ENCODE measurements around the gene TRRAP. TPM values are rescaled to one million over a fixed set of nuclear protein-coding genes. Genes with fewer than 3 reads are reported as not detected.

The TRRAP gene
- total RNA-seq, 1 experiment from 2014 or later = 55.4 TPM

GRCh38 chr7:98997846-98998245 lies 119.5 kb downstream of the TRRAP start:
- TF ChIP-seq, protein P1, sequence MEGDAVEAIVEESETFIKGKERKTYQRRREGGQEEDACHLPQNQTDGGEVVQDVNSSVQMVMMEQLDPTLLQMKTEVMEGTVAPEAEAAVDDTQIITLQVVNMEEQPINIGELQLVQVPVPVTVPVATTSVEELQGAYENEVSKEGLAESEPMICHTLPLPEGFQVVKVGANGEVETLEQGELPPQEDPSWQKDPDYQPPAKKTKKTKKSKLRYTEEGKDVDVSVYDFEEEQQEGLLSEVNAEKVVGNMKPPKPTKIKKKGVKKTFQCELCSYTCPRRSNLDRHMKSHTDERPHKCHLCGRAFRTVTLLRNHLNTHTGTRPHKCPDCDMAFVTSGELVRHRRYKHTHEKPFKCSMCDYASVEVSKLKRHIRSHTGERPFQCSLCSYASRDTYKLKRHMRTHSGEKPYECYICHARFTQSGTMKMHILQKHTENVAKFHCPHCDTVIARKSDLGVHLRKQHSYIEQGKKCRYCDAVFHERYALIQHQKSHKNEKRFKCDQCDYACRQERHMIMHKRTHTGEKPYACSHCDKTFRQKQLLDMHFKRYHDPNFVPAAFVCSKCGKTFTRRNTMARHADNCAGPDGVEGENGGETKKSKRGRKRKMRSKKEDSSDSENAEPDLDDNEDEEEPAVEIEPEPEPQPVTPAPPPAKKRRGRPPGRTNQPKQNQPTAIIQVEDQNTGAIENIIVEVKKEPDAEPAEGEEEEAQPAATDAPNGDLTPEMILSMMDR (IDR thresholded peaks at IDR 0.05; ENCODE audit: insufficient read depth in 1 of 2, low read depth in 1 of 2, low read length in 1 of 2, severe bottlenecking in 1 of 2, unreplicated experiment in 1 of 2) = no peak
- no peaks in the 10 kb centered on the region for H3K9me3 Mint-ChIP-seq (ENCODE audit: unreplicated experiment)
- no peaks in the 10 kb centered on the region for H3K4me1 Mint-ChIP-seq (ENCODE audit: low read depth, unreplicated experiment)
- intact Hi-C loops (cut with micrococcal nuclease; ENCODE audit: unreplicated experiment) = no loop called here
- no peak for DNase-seq
- H3K36me3 ChIP-seq (ENCODE audit: control insufficient read depth, insufficient read depth, low read length) = 0 out of 2 replicates have a peak, but pooled peaks cover 3% of the 10 kb centered on the region
- no peaks in the 10 kb centered on the region for H3K27me3 Mint-ChIP-seq (ENCODE audit: insufficient read depth, unreplicated experiment)
- CTCF ChIA-PET = no interaction called here
- POLR2A ChIA-PET = no interaction called here
- H3K4me1 ChIP-seq = no peaks in the 10 kb centered on the region
- H3K27me3 ChIP-seq (replicated peaks; ENCODE audit: control insufficient read depth, insufficient read depth, low read length) = no peaks in the 10 kb centered on the region
- no peak overlapping the region for H3K27ac Mint-ChIP-seq (ENCODE audit: unreplicated experiment)
- peaks cover 65% of the 10 kb centered on the region for H3K36me3 Mint-ChIP-seq (ENCODE audit: insufficient read depth, unreplicated experiment)
- H3K9me3 ChIP-seq = no peaks in the 10 kb centered on the region
- no TSS peak for BruUV-seq (replicated peaks)
- no peak overlapping the region for H3K4me3 Mint-ChIP-seq (ENCODE audit: unreplicated experiment)
- H3K4me3 ChIP-seq (ENCODE audit: low read depth, low read length) = no peak overlapping the region

DNA sequence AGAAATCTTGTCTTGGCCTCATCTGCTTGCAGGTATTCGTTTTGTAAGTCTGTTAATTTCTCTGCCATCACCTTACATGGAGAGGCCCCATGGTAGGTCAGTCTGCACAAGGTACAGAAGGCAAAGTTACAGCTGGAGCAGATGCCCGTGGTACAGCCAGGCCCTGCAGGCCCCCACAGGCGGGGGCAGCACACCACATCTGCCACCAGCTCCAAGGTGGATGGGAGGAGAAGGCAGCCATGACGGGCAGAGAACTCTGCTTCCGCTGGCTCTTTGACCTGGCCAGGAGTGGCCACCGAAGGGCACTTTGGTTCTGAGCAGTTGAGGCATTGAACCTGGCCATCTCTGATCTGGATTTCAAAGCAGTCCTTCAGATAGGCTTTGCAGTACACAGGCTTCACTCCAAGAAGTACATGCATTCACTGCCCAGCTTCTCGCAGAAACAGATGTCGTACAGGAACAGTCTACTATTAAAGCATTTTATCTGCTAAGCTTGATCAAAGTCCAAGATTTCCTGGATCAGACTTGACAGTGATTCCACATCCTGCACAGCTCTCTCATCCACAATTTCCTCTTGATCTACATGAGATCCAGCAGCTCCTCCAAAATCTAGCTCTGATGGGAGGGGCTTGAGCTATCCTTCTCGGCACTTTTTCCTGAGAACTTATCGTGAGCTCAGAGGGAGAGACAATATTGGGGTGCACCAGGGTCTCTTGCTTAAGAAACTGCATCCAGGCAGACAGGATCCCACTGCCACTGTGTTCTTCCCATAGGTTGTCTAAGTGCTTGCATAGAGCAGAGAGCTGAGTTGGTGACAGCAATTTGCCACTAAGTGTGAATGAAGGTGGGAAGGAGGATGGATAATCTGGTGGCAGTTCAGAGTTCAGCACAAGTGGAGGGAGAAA lies 120.7 kb downstream of the TRRAP start:
- CTCF ChIA-PET = no interaction called here

GRCh38 chr7:99000196-99000903 lies 122.0 kb downstream of the TRRAP start:
- H3K9me3 Mint-ChIP-seq (ENCODE audit: unreplicated experiment) = no peaks in the 10 kb centered on the region
- H3K36me3 Mint-ChIP-seq (ENCODE audit: insufficient read depth, unreplicated experiment) = peaks cover 69% of the 10 kb centered on the region
- no peaks in the 10 kb centered on the region for H3K27me3 Mint-ChIP-seq (ENCODE audit: insufficient read depth, unreplicated experiment)
- H3K36me3 ChIP-seq (ENCODE audit: control insufficient read depth, insufficient read depth, low read length) = peaks cover 3% of the 10 kb centered on the region; the same call in 1 of the 2 replicates
- TF ChIP-seq, protein P1 (IDR thresholded peaks at IDR 0.05; ENCODE audit: insufficient read depth in 1 of 2, low read depth in 1 of 2, low read length in 1 of 2, severe bottlenecking in 1 of 2, unreplicated experiment in 1 of 2) = no peak
- DNase-seq = no peak
- H3K9me3 ChIP-seq = no peaks in the 10 kb centered on the region
- H3K4me3 ChIP-seq (ENCODE audit: low read depth, low read length) = no peak overlapping the region
- ChIA-PET CTCF (no interaction called here), POLR2A (no interaction called here)
- no peaks in the 10 kb centered on the region for H3K4me1 ChIP-seq
- no peak overlapping the region for H3K27ac Mint-ChIP-seq (ENCODE audit: unreplicated experiment)
- H3K4me3 Mint-ChIP-seq (ENCODE audit: unreplicated experiment) = no peak overlapping the region
- H3K4me1 Mint-ChIP-seq (ENCODE audit: low read depth, unreplicated experiment) = no peaks in the 10 kb centered on the region
- H3K27me3 ChIP-seq (replicated peaks; ENCODE audit: control insufficient read depth, insufficient read depth, low read length) = no peaks in the 10 kb centered on the region
- no TSS peak for BruUV-seq (replicated peaks)
- intact Hi-C loops (cut with micrococcal nuclease; ENCODE audit: unreplicated experiment) = no loop called here

More for the DNA sequence above, 120.7 kb downstream of the TRRAP start:
- Mint-ChIP-seq H3K36me3 (ENCODE audit: insufficient read depth, unreplicated experiment) (peaks cover 67% of the 10 kb centered on the region), H3K27me3 (ENCODE audit: insufficient read depth, unreplicated experiment) (no peaks in the 10 kb centered on the region), H3K4me3 (ENCODE audit: unreplicated experiment) (no peak overlapping the region), H3K4me1 (ENCODE audit: low read depth, unreplicated experiment) (no peaks in the 10 kb centered on the region), H3K27ac (ENCODE audit: unreplicated experiment) (no peak overlapping the region), H3K9me3 (ENCODE audit: unreplicated experiment) (no peaks in the 10 kb centered on the region)
- intact Hi-C loops (cut with micrococcal nuclease; ENCODE audit: unreplicated experiment) = no loop called here
- no peaks in the 10 kb centered on the region for H3K4me1 ChIP-seq
- 0 out of 2 replicates have a peak, but pooled peaks cover 3% of the 10 kb centered on the region for H3K36me3 ChIP-seq (ENCODE audit: control insufficient read depth, insufficient read depth, low read length)
- no peak for DNase-seq
- POLR2A ChIA-PET = interaction anchor here (0.6 kb wide), 1 partner anchor 376 kb away, joined by 9 read pairs; no protein-coding TSS in a partner anchor
- no TSS peak for BruUV-seq (replicated peaks)
- H3K4me3 ChIP-seq (ENCODE audit: low read depth, low read length) = no peak overlapping the region
- TF ChIP-seq, protein P1 (IDR thresholded peaks at IDR 0.05; ENCODE audit: insufficient read depth in 1 of 2, low read depth in 1 of 2, low read length in 1 of 2, severe bottlenecking in 1 of 2, unreplicated experiment in 1 of 2) = no peak
- no peaks in the 10 kb centered on the region for H3K27me3 ChIP-seq (replicated peaks; ENCODE audit: control insufficient read depth, insufficient read depth, low read length)
- H3K9me3 ChIP-seq = no peaks in the 10 kb centered on the region
